RCC 7860 (cell line): Measurements from ENCODE around the gene SRD5A1.

Source experiments
- DNase-seq: peaks from one replicate; pipeline ENCODE4 v3.0.0-alpha.2; 2015; ENCODE audit warnings: low spot score
- FAIRE-seq: peaks from 2 replicates; lab custom pipeline; 2012; peaks lifted over from hg19 to GRCh38; lab: Jason Lieb, UNC

SRD5A1 gene

DNA sequence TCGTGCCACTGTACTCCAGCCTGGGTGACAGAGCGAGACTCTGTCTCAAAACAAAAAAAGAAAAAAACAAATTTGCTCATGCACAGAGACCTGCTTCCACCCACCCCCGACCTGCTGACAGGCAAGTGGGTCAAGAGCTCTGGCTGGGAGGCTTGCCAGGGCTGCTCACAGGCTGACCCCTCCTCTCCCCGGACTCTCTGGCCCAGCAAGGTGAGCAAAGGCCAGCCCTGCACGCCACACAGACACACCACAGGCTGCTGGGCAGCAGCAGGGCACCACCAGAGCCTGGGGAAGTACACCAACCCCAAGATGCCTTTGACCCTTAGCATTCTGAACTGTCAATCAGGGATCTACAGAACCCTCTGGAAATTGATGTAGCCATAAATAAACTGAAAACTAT lies 29.6 kb upstream of the SRD5A1 start:
- FAIRE-seq (no peak), DNase-seq (no peak)

DNA sequence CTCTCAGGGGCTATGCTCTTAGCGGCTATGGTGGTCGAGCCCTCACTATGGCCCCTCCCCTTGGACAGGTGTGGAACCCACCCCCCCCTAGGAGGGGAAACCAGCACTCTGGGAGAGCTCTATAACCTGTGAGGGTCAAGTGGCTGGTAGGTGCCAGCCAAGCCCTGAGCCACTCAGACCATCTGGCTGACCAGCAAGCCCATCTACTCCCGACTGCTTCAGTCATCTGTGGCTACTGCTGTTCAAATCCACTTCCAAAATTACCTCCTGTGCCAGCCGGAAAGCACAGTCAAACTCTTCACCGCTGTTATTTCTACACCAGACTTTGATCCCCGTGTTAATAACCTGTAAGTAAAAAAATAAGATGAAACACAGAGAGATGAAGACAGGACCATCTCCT lies 28.9 kb upstream of the SRD5A1 start:
- FAIRE-seq = no peak
- no peak for DNase-seq

DNA sequence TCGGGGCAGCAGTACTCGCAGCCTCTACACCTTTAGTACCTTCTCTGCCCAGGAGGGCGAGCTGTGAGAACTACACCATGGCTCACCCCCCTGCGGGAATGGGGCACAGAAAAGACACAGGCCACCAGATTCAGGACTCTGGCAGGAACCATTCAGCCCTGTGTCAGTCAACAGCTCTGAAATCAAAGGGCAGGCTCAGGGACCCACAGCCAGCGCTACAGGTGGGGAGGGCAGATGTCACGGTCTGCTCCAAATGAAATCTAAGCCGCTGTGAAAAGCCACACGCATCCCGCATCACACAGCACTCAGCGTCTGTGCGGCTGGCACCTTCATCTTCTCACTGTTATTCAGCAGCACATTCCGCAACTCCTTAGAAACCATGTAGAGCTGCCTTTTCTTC lies 28.3 kb upstream of the SRD5A1 start:
- no peak for FAIRE-seq
- DNase-seq = no peak

DNA sequence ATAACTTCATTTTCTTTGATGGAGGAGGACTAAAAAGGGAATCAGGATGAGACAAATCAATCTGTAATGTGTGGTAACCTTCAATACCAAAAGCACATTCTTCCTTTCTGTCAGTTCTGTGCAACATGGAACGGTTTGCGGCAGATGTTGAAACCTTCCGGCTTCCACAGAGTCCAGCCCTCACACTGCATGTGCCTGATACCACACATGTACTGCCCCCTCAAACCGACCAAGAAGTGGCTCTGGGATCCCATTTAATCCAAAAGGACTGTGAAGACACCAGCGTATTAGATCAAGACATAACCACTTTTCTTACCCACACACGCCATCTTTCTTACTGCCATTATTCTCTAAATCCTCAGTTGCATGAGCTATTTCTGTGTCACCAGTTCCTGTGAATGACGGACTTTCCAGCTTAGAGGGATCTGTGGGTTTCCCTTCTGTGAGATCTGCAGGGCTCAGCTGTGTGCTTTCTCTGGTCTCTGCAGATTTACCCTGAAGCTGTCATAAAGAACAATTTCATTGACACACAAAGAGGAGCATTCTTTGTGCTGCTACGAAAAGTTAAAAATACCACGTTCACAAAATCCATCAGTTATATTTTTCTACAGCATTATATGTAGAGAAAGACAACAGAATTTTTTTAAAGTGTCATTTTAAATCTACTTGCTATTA lies 26.2 kb upstream of the SRD5A1 start:
- DNase-seq (no peak), FAIRE-seq (no peak)

DNA sequence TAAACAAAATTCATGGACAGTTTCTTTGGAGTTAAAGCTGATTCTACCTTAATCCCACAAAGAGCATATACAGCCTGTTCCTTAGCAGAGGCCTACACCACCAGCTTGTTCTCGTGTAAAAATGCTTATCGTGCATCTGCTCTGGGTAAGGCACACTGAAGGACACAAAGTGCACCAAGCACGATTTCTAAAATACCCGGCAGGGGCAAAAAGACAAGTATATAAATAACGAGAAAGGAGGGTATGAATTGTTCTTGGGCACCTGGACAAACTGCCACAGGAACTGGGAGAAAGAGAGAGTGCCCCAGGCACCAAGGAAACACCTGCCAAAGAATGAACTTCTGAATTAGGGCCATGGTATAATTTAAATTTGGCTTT lies 25.7 kb upstream of the SRD5A1 start:
- DNase-seq (no peak), FAIRE-seq (no peak)

DNA sequence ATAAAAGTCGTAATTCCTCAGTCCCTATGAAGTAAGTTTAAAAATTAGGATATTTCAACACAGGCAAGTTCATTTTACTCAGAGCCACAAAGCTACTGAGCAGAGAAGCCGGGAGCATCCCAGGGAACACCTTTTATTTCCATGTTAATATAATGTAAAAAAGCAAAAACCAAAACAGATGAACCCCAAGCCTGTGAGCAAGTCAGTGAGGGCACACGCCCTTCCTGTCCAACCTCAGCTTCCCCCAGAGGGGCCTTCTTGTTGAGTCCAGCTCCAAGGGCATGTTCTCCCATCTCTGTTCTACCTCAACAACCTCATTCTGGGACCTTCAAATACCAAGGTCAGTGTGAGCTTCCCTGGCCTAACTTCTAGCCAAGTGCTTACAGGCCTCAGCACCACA lies 25.2 kb upstream of the SRD5A1 start:
- no peak for DNase-seq
- no peak for FAIRE-seq

DNA sequence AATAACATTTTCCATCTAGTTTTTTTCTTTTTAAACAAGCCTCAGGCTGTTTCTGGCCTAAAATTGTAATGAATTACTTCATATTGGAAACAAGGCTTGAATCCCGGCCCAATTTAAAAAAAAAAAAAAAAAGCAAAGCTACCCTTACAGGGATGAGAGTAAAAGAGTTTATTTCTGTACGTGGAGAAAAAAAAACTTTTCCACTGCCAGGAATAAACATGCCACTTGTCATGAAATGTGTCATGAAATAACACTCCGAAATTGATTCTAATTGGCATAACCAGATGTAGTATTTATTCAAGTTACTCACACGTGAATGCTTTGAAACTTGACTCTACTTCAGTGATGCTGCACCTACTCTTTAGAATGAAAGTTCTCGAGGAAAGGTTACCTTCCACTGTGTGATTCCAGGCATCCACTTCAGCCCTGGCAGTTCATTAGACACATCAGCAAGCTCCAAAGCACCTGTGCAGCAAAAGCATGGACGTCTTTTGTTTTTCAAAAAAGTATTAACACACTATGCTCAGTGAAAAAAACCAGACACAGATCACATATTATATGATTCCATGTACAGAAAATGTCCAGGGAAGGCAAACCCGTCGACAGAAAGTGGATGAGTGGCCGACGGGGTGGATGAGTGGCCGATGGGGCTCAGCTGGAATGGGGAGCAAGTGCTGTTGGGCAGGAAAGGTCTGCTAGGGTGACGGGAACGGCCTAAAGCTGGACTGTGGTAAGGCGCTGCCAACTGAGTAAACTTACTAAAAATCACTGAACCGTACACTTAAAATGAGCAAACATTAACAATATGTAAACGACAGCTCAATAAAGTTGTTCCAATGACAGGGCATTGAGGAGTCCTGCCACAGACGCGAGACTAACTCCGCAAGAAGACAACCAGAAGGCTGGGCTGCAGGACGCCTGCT lies 21.6 kb upstream of the SRD5A1 start:
- FAIRE-seq (no peak), DNase-seq (no peak)

DNA sequence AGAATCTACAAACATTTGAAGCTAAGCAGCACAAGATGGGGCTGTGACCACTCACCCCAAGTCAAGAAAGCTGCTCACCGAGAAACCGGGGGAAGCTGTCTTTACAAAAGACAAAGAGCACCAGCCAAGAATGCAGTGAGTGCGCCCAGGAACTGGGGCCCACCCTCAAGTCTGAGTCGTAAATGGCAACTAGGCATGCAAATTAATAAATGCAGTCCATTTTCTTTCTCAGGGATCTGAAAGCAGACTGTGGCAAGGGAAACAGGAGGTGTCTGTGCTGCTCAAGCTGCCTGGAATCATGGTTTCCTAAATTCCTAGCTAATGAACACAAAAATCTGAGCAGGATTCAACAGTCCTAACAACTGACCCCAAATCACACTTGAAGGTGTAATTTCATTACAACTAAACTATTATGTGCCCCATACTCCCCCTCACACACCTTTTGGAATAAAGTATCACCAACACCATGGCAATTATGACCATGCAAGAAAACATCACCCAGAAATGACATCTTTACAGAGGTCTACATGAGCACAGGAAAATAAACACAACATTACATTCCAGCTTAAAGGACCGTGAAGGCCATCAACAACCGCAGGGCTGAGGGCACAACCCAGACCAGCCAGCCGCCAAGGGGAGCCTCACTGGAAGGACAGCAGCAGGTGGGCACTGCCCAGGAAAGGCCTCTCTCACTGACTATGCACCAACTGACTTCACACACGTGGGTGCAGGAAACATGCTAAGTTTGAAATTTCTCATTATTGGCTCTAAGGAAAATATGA lies 18.0 kb upstream of the SRD5A1 start:
- no peak for DNase-seq
- no peak for FAIRE-seq

DNA sequence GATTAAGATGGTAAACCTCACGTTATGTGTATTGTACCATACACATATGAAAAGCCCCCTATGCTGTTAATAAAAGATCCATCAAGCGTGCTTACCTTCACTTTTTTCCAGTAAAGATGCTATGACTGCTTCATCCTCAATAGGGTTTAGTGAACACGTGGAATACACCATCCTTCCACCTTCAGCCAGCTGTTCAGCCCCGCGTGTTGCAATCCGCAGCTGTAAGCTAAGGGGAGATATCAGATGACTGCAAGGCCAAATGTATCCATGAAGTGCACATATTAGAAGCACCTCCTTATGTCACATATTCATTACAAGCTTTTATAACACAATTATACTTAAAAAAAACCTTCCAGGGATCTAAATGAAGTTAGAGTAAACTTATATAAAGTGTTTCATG lies 16.6 kb upstream of the SRD5A1 start:
- FAIRE-seq (no peak), DNase-seq (no peak)

DNA sequence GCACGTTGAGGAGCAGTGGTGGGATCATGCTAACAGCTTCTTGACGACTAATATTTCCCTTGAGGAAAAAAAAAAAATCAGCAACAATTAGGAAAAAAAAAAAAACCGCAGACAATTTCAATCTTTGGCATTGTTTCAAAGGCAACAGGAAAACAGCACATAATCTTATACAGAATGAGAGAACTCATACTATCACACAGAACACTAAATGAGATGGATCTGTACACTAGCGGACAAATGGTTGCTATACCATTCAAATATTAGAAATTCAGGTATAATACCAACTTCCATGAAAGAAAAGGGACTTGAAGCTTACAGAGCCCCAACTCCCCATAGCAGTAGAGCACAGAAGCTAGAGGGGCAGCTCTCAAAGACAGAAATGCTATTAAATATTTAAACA lies 10.0 kb upstream of the SRD5A1 start:
- DNase-seq (no peak), FAIRE-seq (no peak)

DNA sequence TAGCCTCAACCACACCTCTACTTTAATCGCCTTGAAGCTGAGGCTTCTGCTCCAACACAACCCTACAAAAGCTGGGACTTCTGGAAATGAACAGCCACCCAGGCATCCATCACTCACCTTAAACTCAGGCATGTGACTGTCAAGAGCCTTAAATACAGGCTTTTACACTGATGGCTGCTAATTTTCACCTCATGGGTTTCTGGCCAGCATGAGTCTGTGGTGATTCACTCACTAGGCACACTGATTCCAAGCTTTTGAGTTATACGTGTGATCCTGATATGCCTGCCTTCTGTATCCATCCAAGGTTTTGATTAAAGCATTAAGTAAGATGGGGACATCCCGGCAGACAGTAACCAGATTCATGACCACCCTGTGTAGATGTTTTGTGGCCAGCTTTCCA lies 9.3 kb upstream of the SRD5A1 start:
- DNase-seq (no peak), FAIRE-seq (no peak)

DNA sequence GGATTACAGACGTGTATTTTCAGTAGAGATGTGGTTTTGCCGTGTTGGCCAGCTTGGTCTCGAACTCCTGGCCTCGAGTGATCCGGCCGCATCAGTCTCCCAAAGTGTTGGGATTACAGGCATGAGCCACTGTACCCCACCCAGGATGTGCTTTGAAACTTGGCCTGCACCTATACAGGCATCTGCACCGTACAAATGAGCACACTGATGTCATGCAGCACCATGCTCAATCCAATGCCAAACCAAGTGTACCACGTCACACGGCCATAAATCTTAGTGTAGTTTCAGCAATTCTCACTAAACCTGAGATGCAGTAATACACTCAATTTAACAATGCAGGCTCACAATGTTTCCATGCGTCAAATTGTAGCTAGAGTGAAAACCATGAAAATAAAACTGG lies 6.7 kb upstream of the SRD5A1 start:
- DNase-seq = no peak
- no peak for FAIRE-seq

DNA sequence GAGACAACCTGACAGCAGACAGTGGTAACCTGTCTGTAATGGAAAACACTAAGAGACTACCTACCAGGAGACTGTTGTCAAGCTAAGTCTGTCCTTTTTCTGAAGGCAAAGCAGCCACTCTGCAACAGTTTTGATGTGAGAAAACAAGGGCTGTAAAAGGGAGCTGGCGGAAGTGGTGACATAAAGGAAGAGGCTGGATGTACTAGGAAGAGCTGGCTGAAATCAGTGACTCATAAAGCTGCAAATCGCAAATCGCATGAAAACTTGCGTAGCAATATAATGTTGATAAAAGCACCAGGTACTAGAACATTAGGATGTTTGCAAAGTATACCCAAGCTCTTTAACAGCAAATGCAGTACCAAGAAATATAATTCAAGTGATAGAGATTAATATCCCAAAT lies 1.8 kb upstream of the SRD5A1 start:
- DNase-seq (no peak), FAIRE-seq (no peak)

DNA sequence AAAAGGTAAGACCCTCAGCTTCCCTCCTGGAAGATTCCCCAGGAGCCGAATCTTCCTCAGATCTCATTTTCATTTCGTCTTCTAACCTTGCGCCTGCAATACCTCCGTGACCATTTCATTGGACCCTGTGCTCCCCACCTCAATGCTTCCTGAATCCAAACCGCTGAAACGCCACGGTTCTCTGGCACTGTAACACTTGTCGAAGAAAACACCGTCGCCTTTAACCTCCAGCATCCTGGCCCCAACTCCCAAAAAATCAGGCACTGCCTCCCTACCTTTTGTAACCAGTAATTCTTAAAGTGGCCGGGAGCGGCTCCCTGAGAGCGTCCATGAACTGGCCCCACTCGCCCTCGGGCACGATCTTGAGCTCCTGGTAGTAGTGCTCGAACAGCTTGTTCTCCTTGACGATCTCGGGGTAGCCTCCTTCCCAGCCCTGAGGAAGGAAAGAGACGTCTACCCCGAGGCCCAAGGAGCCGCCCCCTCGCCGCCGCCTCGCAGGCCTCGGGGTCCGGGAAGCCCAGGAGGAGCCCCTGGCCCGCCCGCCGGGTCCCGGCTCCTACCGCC lies 834 bp upstream of the SRD5A1 start:
- no peak for FAIRE-seq

DNA sequence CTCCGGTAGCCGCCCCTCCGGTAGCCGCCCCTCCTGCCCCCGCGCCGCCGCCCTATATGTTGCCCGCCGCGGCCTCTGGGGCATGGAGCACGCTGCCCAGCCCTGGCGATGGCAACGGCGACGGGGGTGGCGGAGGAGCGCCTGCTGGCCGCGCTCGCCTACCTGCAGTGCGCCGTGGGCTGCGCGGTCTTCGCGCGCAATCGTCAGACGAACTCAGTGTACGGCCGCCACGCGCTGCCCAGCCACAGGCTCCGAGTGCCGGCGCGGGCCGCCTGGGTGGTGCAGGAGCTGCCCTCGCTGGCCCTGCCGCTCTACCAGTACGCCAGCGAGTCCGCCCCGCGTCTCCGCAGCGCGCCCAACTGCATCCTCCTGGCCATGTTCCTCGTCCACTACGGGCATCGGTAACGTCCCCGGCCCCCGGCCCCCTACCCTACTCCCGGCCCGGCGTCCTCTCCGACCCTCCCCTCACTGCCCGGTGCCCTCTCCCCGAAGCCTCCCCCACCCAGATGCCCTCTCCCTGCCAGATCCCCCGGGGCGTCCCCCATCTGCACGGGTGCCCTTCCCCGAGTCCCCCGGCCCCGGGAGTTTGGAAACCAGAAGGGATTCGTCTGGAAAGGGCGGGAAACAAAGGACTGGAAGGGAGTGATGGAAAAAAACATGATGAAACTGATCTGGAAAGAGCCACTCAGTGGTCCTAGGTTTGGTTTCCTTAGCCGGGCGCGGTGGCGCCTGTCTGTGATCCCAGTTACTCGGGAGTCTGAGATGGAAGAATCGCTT lies 417 bp downstream of the SRD5A1 start:
- FAIRE-seq (no peak), DNase-seq (no peak)

More for the DNA sequence above, 834 bp upstream of the SRD5A1 start:
- DNase-seq = no peak

DNA sequence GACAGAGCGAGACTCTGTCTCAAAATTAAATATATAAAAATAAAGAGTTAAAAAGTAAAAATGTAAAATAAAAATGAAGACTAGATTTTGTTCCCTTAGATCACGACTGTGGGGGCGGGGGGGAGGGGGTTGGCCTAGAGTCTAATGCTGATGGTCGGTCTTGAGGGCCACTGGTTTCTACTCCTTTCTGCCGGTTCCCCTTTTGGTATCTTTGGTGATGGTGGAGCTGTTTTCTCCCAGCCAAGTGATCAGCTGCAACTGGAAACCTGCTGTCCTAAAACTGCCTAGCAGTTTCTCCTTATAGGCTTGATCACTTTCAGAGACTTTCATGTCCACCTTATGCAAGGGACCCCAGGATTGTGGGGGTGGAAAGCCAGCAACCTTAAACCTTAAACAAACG lies 1.1 kb downstream of the SRD5A1 start:
- FAIRE-seq = no peak
- DNase-seq = no peak

DNA sequence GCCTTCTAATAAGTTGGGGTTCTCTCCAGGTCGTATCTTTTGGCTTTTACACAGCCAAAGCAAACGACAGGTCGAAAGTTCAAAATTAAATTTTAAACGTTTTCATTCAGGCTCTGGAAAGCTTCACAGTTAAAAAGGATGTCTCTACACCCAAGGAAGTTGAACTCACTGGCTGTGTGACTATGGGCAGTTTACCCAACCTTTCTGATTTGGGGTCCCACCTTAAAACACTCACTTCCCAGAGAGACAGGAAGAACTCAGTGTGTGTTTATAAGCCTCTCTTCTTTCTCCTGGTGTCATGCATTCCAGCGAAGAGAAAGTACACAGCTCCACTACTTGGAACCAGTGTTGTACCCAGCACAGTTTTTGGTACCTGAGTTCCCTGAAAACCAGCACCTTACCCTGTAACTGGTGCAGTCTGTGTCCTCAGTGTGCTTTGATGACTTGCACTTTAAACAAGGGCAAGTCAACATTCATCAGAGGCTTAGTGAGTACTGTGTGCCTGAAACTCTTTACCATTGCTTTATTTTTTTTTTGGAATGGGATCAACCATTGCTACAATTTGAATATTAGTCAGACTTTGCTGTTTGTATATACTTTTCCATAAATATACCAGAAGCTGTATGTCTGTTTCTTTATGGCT lies 1.7 kb downstream of the SRD5A1 start:
- DNase-seq = no peak
- no peak for FAIRE-seq

DNA sequence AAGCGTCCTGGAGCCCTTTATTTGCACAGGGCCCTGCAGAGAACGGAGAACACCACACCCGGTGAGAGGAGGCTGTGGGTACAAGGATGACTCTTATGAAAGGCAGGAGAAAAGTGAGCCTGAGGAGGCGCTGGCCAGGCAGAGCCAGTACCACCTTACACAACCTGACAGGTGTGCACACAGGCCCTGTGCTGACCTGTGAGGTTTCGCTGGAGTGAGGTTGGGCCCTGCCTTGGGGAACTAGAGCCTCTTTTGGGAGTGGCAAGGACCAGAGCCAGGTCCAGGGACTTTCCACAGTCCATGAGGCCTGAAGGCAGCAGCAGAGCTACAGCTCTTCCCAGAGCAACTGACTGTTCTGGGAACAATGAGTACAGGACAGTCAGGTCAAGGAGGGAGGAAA lies 3.1 kb downstream of the SRD5A1 start:
- FAIRE-seq (no peak), DNase-seq (no peak)

DNA sequence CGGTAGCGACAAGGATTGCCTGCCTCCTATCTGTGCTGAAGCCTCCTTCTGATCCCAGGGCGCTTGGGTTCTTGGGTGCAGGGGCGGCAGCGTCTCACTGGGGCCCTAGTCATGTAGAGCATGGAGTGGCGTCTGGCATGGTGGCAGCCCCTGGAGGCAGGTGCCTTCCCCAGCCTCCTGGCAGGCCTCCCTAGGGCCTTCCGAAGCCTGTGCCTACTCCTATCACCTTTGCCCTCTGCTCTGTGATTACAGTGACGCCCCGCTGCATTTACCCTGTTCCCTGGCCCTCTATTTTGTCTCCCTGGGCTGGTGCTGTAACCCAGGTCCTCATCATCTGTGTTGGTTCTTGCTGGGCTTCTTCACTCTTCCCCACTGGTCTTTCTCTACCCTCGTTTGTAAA lies 3.8 kb downstream of the SRD5A1 start:
- FAIRE-seq (no peak), DNase-seq (no peak)

DNA sequence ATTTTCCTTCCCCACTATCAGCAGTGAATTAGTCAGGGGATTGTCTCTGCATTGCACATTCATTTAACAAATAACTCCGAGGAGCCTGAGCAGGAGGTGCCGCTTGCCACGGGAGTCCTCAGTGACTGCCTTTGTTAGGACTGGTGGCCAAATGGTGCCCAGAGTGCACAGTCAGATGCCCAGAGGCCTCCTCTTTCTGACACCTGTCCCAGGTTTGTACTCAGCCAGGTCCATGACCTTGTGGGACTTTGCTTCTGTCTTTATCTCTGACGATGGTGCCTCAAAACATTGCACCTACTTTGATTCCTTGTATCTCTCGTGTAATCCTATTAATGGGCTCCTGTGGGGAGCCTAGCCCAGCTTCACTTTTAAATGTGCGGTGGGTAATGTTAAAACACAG lies 4.3 kb downstream of the SRD5A1 start:
- FAIRE-seq (no peak), DNase-seq (no peak)
